Lower leg skin (tissue), 3 donors: Measurements from ENCODE around the gene P3H2.

Experiments used
- POLR2A ChIP-seq, 2 donors: fragments of 450-650 bp; IDR thresholded peaks; one replicate each; pipeline ENCODE4 v1.6.1; 2016 to 2017; ENCODE audit warnings: antibody characterized with exemption in 2 of 2, mild to moderate bottlenecking in 1 of 2, moderate library complexity in 1 of 2
- TF ChIP-seq, protein P1 (sequence below), 3 donors: fragments of 450-650 bp; IDR thresholded peaks; one replicate each; pipeline ENCODE4 v1.5.1; 2016; ENCODE audit warnings: antibody characterized with exemption in 3 of 3, mild to moderate bottlenecking in 3 of 3, moderate library complexity in 2 of 3

DNA sequence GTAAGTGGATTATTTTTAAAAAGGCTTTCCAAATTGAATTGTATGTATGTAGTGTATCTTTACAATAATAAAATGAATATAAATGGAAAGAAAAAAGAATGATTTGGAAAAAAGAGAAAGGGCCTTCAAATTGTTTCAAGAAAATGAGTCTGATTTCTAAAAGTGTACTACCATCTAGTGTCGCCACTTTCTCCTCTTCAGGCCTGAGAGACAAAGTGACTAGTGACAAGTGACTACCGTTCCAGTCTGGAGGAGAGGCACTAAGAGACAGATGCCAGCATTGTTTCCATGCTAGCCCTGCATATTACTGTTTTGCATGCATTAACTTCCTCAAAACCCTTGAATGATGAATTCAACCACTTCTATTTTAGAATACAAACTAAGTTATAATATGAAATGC, 39.3 kb downstream of the P3H2 start:
- TF ChIP-seq, protein P1, sequence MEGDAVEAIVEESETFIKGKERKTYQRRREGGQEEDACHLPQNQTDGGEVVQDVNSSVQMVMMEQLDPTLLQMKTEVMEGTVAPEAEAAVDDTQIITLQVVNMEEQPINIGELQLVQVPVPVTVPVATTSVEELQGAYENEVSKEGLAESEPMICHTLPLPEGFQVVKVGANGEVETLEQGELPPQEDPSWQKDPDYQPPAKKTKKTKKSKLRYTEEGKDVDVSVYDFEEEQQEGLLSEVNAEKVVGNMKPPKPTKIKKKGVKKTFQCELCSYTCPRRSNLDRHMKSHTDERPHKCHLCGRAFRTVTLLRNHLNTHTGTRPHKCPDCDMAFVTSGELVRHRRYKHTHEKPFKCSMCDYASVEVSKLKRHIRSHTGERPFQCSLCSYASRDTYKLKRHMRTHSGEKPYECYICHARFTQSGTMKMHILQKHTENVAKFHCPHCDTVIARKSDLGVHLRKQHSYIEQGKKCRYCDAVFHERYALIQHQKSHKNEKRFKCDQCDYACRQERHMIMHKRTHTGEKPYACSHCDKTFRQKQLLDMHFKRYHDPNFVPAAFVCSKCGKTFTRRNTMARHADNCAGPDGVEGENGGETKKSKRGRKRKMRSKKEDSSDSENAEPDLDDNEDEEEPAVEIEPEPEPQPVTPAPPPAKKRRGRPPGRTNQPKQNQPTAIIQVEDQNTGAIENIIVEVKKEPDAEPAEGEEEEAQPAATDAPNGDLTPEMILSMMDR (IDR thresholded peaks at IDR 0.05), result no peak
- no peak for TF ChIP-seq POLR2A (IDR thresholded peaks at IDR 0.05)
